AML-193 (cell line): ENCODE measurements around the gene COL19A1.
A peak's percentile ranks its signal among the peaks of the same experiment; 100 is the strongest.
"Not testable (repeated sequence)": the region's sequence is repeated elsewhere in the genome, so short reads cannot be mapped to it uniquely, and the experiment has no call there.

Experiments used
- DNase-seq, 2 experiments: peaks; one replicate each; lab custom pipeline; 2025; lab: John Stamatoyannopoulos, UW

COL19A1 gene

GRCh38 chr6:69866770-69867638, 648 bp downstream of the COL19A1 start:
- no peak for DNase-seq

- no peak for DNase-seq
These were observed 1.3 kb downstream of the COL19A1 start for GRCh38 chr6:69867639-69867976.

- no peak for DNase-seq
These were observed 2.0 kb downstream of the COL19A1 start for GRCh38 chr6:69868252-69868804.

GRCh38 chr6:69868961-69869360, 2.6 kb downstream of the COL19A1 start:
- DNase-seq, result no peak

GRCh38 chr6:69871107-69871506, 4.8 kb downstream of the COL19A1 start:
- no peak for DNase-seq

- DNase-seq, result no peak
These were observed 6.9 kb downstream of the COL19A1 start for GRCh38 chr6:69873291-69873690.

- no peak for DNase-seq
These were observed 9.4 kb downstream of the COL19A1 start for GRCh38 chr6:69875715-69876114.

GRCh38 chr6:69878795-69879194, 12.4 kb downstream of the COL19A1 start:
- DNase-seq, result no peak

GRCh38 chr6:69880601-69881000, 14.2 kb downstream of the COL19A1 start:
- DNase-seq, result no peak

- DNase-seq, result peak; percentile 8 to 19
These were observed 15.2 kb downstream of the COL19A1 start for GRCh38 chr6:69881322-69882151.

- DNase-seq, result no peak
These were observed 17.2 kb downstream of the COL19A1 start for GRCh38 chr6:69883551-69883950.

- DNase-seq, result no peak
These were observed 17.9 kb downstream of the COL19A1 start for GRCh38 chr6:69884231-69884630.

GRCh38 chr6:69887026-69887425, 20.7 kb downstream of the COL19A1 start:
- no peak for DNase-seq

GRCh38 chr6:69887714-69888345, 21.5 kb downstream of the COL19A1 start:
- no peak for DNase-seq

GRCh38 chr6:69888482-69889233, 22.3 kb downstream of the COL19A1 start:
- no peak for DNase-seq

GRCh38 chr6:69889234-69889974, 23.0 kb downstream of the COL19A1 start:
- DNase-seq, result not testable (repeated sequence)

- peak; percentile 52 to 56 for DNase-seq
These were observed 26.2 kb downstream of the COL19A1 start for GRCh38 chr6:69892561-69892960.

- DNase-seq, result not testable (repeated sequence)
These were observed 26.9 kb downstream of the COL19A1 start for GRCh38 chr6:69893266-69893665.

- peak; percentile 90 for DNase-seq
These were observed 28.4 kb downstream of the COL19A1 start for GRCh38 chr6:69894578-69895347.

- DNase-seq, result no peak
These were observed 29.0 kb downstream of the COL19A1 start for GRCh38 chr6:69895396-69895795.
